ENCODE measurements around the gene PARVA.
"Not testable (repeated sequence)": the region's sequence is repeated elsewhere in the genome, so short reads cannot be mapped to it uniquely, and the experiment has no call there.

Gene PARVA

DNA sequence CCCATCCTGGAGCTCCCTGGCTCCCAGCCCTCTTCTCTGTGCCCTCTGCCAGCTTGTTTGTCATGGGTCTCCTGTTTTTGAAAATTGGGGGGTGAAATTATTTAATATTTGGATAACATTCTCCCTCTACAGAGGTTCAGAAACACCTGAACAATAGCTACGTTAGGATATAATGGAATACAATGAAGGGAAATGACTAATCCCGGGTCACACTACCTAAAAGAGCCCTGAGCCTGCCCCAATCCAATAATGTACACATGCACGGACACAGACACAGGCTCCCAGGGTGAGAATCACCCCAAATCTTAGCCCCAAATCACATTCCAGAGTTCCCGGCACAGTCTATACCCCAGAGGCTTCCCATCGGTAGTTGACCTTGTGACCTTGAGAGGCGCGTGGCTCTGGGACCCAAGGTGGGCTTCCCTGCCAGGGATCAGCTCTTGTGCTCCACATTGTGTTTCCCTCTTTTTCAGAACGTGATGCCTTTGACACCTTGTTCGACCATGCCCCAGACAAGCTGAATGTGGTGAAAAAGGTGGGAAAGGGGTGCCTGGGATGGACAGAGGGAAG, 135.5 kb downstream of the PARVA start:
- intact Hi-C loops (cut with DNase I): no loop called here
- DNase-seq: peak in 1 of 42 donors; percentile 20

DNA sequence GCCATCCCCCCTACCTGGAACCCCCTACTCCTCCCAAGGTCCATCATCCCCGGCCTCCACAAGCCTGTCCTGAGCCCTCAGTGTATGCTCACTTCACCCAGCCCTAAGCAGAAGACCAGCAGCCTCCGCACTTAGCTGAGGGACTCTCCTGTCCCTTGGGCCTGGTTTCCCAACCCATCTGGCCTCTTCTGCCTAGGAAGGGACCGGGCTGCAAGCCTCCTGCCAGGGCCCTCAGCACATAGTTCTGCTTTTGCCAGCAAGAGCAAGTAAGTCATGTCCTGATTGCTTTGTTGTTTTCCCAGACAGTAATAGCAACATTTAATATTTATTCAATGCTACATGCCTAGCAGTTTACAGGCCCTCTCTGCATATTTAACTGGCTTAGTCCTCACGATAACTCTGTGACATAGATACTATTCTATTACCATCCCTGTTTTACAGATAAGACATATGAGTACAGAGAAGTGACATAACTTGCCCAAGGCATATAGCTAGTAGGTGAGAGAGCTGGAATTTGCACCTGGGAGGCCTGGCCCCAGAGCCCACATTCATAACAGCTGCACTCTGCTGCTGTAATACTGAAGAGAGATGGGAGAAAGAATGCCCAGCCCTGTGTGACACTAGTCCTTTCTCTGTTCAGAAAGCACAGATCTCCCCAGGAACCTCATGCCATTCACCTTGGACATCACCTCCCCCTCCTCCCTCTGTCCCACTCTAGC, 139.2 kb downstream of the PARVA start:
- no peak for DNase-seq
- intact Hi-C loops (cut with DNase I): no loop called here

DNA sequence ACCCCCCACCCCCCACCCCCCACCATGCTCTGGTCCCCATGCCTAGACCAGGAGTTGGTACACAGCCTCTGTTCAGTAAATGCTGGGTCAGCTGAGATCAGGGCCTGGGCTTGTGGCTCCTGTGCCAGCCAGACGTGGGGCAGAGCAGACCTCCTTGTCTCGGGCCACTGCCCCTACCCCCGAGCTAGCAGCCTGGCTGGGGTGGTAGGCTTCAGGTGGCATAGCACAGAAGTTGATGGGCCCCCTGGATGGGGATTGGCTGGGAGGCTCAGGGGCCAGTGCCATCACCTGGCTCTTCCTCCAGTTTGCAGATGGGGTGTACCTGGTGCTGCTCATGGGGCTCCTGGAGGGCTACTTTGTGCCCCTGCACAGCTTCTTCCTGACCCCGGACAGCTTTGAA, 139.9 kb downstream of the PARVA start:
- intact Hi-C loops (cut with DNase I): no loop called here
- no peak for DNase-seq

DNA sequence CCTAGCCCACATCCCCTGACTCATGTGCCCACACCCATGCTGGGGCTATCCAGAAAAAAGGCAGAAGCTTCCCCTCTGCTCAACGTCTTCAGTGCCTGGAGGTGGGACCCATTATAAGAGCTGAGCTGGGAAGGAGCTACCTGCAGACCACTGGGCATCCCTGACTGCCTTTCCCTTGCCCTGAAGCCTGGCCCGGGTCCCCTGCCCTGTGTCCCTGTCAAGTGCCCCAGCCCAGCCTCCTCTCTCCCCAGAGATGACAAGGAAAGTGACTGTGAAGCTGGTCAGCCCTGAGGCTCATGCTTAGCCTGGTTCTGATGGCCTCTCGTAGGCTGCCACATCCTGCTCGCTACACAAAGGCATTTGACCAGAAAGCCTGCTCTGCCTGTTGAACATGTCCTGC, 140.4 kb downstream of the PARVA start:
- DNase-seq: no peak
- intact Hi-C loops (cut with DNase I): no loop called here

DNA sequence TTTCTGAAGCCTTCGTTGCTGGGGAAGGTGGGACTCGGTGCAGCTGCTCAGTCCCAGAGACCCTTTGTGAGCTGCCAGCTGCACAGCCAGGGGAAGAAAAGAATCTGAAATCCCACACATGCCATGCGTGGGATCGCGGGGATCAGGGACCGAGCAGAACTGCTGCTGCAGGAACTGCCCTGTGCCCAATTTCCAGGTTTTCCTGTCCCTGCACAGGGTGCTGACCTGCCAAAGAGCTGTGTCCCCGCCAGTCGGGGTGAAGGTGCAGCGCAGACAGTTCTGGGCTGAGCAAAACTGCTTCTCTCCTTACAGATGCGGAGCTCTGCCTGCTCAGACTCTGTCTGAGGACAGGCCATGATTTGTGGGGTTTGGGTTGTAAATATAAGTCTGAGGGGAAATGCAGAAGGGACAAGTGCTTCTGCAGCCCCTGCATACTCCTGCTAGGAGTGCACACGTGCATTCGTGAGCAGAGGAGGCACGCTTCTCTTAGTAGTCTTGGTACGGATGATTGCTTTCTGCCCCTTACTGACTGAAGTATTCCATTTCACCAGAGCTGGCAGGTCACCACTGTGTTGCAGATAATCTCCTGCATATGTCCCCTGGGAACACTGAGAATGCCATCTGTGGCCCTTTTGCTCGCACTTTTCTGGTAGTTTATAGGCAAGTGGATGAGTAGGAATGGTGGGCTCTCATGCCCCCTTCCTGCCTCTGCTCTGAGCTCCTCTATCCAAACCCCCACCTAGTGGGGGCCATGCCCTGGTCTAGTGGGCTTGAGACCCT, 141.4 kb downstream of the PARVA start:
- intact Hi-C loops (cut with DNase I): no loop called here
- DNase-seq: no peak

DNA sequence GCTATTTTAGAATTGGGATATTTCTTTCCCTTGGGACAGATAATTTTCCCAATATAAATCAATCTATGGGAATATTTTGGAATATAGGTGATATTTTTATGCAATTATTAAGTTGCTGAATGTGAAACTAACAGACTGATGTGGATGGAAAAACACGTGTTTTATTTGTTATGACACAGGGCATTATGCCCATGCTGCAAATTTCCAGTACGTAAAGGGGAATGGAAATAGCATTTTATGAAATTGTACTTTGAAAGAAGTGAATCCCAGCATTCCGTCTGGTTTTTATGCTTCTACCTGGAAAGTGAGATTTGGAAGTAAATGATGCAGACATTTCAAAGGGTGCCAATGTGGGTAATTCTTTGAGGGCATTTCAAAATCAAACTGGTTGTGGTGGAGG, 142.7 kb downstream of the PARVA start:
- intact Hi-C loops (cut with DNase I): no loop called here
- no peak for DNase-seq

DNA sequence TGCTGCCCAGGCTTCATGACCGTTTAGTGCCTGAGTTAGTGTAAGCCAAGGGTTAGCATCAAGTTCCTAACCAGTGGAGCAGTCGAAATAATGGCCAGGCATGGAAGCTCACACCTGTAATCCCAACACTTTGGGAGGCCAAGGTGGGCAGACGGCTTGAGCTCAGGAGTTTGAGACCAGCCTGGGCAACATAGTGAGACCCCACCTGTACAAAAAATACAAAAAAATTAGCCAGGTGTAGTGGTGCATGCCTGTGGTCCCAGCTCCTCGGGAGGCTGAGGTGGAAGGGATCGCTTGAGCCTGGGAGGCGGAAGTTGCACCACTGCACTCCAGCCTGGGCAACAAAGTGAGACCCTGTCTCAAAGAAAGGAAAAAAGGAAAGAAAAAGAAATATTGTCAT, 143.2 kb downstream of the PARVA start:
- intact Hi-C loops (cut with DNase I); DNase-seq: not testable (repeated sequence)

DNA sequence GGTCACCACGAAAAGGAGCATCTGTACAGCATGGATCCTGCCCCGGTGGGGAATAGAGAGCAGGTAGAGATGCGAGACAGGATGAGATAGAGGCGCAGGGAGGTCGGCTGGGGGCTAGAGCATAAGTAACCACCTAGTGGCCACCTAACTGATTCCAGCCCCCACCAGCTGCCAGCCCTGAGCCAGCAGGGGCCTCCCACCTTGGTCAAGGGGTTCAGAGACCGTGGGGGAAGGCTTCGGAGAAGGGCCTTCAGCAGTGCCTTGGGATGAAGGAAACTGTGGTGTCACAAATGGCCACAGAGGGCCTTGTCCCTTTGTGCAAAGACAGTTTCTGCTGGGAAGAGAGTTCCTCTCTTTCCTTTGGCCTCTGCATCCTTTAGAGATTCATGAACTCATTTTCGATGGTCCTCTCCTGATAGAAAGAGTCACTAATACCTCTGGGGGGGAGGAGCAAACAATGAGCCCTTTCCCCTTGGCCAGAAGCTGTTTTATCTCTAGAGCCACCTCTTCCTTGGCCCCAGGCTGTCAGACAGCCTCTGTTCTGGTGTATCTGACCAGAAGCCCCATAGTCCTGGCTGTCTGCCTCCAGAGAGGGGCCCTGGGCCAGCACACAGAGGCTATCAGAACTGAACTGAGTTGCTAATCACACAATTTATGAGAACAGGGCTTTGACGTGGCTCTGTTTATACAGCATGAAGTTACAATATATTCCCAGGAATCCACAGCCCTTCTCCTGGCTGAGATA, 146.0 kb downstream of the PARVA start:
- intact Hi-C loops (cut with DNase I): no loop called here
- no peak for DNase-seq

DNA sequence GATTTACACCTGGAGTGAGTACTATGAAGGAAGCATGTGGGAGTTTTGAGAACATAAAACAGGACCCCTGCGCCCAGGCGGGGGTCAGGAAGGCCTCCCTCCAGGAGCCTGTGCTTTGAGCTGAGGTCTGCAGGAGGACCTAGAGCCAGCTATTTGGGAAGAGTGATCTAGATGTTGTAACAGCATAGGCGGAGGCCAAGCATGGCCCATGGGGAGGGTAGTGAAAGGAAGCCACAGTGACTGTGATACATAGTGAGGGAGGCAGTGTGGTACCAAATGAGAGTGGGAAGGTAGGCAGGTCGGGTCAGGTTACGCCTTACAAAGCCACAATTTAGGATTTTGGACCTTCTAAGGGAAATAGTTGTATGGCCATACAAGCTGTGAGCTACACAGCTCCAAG, 147.5 kb downstream of the PARVA start:
- no peak for DNase-seq
- intact Hi-C loops (cut with DNase I): no loop called here

DNA sequence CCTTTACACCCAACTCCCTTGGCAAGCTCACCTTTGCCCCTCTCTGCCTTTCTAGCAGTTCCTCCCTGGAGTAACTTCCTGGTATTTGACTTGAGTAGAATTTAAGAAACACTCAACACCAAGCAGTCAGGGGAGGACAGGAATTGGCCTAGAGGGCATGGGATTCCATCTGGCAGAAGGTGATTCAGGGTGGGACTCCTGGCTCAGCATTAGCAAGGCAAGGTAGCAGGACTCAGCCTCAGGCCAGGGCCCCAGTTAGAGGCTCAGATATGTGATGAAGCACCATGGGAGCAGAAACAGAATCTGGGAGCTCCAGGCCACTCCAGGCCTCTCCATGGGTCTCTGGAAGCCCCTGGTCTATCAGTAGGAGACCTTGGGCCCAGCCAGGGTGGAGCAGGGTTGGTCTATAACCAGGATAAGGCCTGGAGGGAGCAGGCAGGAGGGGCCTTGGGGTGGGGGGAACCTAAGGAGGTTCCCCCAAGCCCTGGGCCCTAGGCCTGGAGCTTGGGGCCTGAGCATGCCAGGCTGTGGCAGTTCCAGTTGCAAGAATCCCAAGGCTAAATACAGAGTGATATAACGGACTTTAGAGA, 148.2 kb downstream of the PARVA start:
- DNase-seq: no peak
- intact Hi-C loops (cut with DNase I): no loop called here

DNA sequence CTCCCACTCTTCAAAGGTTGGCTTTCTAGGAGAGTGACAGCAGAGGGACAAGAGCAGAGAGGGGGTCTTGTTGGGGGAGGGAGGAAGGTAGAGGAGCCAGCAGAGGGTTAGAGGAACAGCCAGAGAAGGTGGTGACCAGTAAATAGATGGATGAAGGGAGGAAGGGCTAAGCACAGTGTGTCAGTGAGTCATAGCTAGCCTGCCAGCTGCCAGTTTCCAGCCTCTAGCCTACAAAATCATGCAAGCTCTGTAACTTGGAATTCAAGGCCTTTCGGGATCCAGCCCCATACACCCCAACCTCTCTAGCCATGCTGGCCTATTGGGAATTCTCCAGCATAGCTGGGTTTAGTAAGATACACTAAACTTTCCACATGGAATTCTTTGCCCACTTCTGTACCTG, 149.4 kb downstream of the PARVA start:
- no peak for DNase-seq

DNA sequence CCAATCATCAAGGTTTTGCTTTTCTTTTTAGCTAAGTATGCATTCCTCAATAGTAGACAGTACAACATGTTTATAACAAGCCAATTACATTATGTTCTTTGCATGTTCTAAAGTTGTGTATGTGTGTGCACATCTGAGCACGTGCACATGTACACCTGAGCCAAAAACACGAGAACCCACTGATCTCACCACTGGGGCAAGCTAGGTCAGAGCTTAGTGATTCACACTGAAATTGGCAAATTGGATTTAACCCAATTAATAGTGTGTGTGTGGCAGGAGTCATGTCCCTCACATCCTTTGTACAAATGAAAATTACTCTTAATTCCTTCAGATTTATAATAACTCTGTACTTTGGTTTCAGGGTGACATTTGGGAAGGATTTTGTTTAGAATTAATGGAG, 151.1 kb downstream of the PARVA start:
- intact Hi-C loops (cut with DNase I): no loop called here
- no peak for DNase-seq

More for the DNA sequence above, 149.4 kb downstream of the PARVA start:
- intact Hi-C loops (cut with DNase I): no loop called here

DNA sequence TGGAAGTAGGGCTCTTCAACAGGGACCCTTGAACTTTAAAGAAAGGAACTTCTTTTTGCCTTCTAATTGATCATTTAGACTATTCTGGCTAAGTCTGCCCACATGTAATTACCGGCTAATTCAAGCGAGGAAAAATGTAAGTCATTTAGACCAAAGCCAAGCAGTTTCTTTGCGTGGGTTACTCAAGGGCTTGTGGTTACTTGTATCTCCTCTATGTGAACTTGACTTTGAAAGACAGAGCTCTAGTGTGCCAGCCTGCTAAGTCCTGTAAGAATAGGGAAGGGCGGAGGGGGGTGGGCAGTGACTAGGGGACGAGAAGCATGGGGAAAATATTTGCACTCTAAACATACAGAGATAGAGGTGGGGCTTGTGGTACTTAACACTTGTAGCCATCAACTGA, 151.7 kb downstream of the PARVA start:
- intact Hi-C loops (cut with DNase I): no loop called here

DNA sequence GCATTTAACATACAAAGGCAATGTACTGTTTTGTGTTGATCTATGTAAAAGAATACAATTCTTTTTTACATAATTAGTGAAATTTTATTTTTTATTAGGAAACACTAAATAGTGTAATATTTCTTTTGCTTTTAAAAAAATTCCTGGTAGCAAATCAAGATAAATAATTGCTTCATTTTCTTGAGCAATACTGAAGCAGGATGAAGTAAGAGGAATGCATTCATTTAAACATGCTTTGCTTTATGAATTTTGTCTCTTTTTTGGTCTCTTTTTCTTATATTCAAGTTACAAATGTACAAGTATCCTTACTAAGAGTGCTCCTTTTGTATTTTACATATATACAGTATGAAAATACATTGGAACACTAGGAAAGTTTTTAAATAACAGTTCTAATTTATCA, 152.4 kb downstream of the PARVA start:
- no peak for DNase-seq
- intact Hi-C loops (cut with DNase I): no loop called here

More for the DNA sequence above, 151.7 kb downstream of the PARVA start:
- DNase-seq: no peak

DNA sequence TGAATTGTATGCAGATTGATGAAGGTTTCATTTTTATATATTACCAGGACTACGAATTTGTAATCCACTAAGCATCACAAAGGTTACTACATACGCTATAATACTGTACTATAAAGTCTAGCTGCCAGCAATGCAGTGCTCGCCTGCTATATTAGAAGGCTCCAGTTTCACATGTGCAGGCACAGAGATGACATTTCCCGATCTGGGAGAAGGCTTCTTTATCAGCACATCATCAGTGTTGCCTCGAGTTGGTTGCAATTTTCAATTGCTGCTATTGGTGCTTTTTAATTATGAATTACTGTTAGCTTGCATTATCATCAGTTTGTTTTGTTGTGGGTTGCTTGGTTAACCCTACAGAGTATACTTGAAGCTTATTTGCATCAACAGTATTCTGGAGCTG, 153.6 kb downstream of the PARVA start:
- intact Hi-C loops (cut with DNase I): no loop called here
- DNase-seq: no peak

DNA sequence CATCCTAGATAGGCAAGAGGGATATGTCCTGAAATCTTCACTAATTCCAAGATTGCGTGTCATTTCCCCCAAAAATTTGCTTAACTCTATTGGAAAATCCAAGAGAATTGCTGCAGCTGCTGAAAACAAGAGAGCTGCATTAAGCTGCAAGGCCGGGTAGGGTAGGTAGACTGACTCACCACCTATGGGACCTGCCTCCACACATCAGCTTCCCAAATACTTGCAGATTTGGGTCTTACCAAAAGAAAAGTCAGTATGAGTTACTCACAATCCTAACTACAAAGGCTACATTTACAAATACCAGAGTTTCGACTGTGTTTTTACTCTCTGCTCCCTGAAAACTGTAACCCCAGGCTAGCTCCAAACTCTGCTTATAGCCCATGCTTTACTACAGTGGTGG, 154.3 kb downstream of the PARVA start:
- DNase-seq: peak in 13 of 42 donors; percentile 11 to 68 (median 29)
- intact Hi-C loops (cut with DNase I): no loop called here

DNA sequence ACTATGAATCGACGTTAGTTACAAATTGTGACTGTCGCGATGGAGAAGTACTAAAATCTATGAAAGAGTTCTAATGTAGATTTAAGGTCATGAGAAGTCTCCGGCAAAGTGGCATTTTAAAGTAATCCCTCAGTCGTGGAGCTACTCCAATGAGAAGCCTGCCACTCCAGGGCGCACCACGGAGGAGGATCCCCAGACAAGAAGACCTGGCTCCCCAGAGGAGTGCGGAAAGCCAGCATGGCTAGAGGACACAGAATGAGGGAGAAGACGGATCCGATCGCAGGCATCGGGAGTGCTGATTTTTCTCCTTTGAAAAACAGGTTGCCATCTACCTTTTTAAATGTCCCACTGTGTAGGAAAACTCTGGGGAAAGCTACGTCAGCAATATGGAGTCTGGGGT, 155.2 kb downstream of the PARVA start:
- DNase-seq: no peak
- intact Hi-C loops (cut with DNase I): no loop called here

DNA sequence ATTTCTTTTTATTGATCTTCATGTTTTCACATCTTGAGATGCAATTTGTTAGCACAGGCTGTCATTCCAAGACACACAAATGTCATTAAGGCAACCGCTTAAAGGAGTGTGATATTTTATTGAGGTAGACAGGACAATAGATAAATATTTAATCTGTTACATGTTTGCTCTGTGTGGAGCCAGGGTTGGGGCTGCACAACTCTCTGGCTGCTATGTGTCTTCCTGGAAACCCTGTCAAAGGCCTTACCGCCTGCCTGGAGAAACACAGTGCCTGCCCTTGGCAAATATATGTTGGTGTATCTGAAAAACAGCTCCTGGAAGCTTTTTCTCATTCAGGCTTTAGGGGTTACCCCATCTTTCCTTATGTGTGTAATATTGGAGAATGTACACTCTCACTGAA, 157.2 kb downstream of the PARVA start:
- intact Hi-C loops (cut with DNase I): no loop called here
- no peak for DNase-seq

DNA sequence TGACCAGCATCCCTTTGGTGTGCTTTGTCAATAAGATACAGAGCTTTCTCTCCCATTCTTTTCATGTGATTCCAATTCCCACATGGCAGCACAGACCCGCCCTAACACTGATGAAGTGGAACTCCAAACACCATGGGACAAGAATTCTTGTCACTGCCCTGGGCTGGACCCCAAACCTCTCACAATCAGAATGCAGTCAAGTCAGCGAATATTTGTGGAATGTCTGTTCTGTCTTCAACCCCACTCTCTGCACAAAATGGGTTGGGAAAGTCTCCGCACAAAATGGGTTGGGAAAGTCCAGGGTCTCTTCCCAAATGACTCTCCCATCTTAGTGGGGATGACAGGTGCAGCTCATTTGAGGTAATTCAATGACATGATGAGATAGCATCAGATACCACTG, 157.9 kb downstream of the PARVA start:
- intact Hi-C loops (cut with DNase I): no loop called here

DNA sequence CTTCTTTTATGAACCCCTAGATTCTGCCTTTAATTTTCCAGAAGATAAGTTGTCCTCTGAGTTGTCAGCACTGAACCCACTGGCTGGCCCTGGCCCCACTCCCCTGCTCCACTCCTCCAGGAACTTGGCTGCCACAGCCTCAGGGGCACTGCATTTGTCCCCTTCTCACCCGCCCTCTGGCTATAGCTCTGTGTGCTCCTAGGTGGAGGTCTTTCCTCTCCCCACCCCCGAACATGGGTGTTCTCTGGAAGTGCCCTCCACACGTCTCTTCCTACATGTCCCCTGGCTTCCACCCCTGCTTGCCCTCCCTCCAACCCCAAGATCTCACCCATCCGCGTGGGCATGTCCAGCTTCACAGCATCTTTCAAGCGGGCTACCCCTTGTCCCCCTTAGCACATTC, 159.2 kb downstream of the PARVA start:
- no peak for DNase-seq
- intact Hi-C loops (cut with DNase I): no loop called here

More for the DNA sequence above, 157.9 kb downstream of the PARVA start:
- no peak for DNase-seq
